Lung (tissue), 12 donors: ENCODE results near the gene CDH23. TPM values are rescaled to one million over a fixed set of nuclear protein-coding genes. Genes with fewer than 3 reads are reported as not detected.

Source experiments
- ATAC-seq: fragments of 200-7000 bp; cut with Tn5 transposase; one replicate; pipeline ENCODE4 v1.9.1; 2020; ENCODE audit warnings: moderate number of reproducible peaks; ENCODE audit not compliant: insufficient read depth, low FRiP score
- DNase-seq, 3 donors: peaks; one replicate each; pipeline ENCODE4 v3.0.0-alpha.2; 2013 to 2017
- H3K27ac ChIP-seq, 2 donors: one replicate each; pipeline ENCODE4 v1.5.1; 2013; ENCODE audit warnings: mild to moderate bottlenecking in 2 of 2, moderate library complexity in 2 of 2, control low read depth in 1 of 2, inconsistent platforms in 1 of 2, low read depth in 1 of 2, low read length in 1 of 2
- H3K27me3 ChIP-seq, 3 donors: one replicate each; pipeline ENCODE4 v1.5.1; 2013; ENCODE audit warnings: low read length in 2 of 3; ENCODE audit not compliant: control insufficient read depth in 3 of 3, insufficient read depth in 3 of 3
- H3K36me3 ChIP-seq, 4 donors: one replicate each; pipeline ENCODE4 v1.5.1; 2013; ENCODE audit warnings: low read length in 4 of 4, mild to moderate bottlenecking in 1 of 4, moderate library complexity in 1 of 4; ENCODE audit not compliant: control insufficient read depth in 4 of 4, insufficient read depth in 4 of 4
- H3K4me1 ChIP-seq, 5 donors: one replicate each; pipeline ENCODE4 v1.5.1; 2013; ENCODE audit warnings: low read length in 5 of 5, mild to moderate bottlenecking in 2 of 5, moderate library complexity in 1 of 5; ENCODE audit not compliant: control insufficient read depth in 5 of 5, insufficient read depth in 5 of 5
- H3K4me3 ChIP-seq: one replicate; pipeline ENCODE4 v1.5.1; 2013; ENCODE audit warnings: mild to moderate bottlenecking, control low read depth, moderate library complexity
- H3K9ac ChIP-seq, 2 donors: one replicate each; pipeline ENCODE4 v1.5.1; 2013; ENCODE audit warnings: low read length in 2 of 2, control low read depth in 1 of 2; ENCODE audit not compliant: insufficient read depth in 1 of 2
- H3K9me3 ChIP-seq, 4 donors: one replicate each; pipeline ENCODE4 v1.5.1; 2013; ENCODE audit warnings: low read length in 3 of 4, mild to moderate bottlenecking in 1 of 4, moderate library complexity in 1 of 4; ENCODE audit not compliant: control insufficient read depth in 4 of 4, insufficient read depth in 3 of 4
- WGBS, 2 donors: extraction: QIAGEN DNeasy Blood & Tissue Kit; methylation state at CpG; one replicate each; pipeline ENCODE4 v1.1.7; 2013; 5-methylcytosine and 5-hydroxymethylcytosine counted together
- polyA plus RNA-seq, 2 donors: library from polyadenylated mRNA; stranded (reverse); fragments of 200-250 nt; gene quantifications; one replicate each; pipeline ENCODE4 v1.2.1, GENCODE V29; 2013
- total RNA-seq, 2 donors: library from RNA; depleted of rRNA in 1 of 2; stranded (reverse); fragments of >200 nt in 1 of 2; gene quantifications; one replicate each; pipeline ENCODE4 v1.2.1, GENCODE V29; 2014 to 2021
- TF ChIP-seq, protein P1 (sequence below): IDR thresholded peaks from 2 replicates; pipeline ENCODE4 v1.5.1; 2012; ENCODE audit warnings: mild to moderate bottlenecking; ENCODE audit errors: control extremely low read depth, extremely low read depth
- donor health status: control.
- donor health status: control.
- donor health status: Bipolar disorder and iron deficiency.
- donor health status: healthy.
- donor health status: DM: yes; HTN: yes; CAD: no.

CDH23 gene
- total and polyA plus RNA-seq, 4 donors, result 4.5 to 29.5 (median 6.0) TPM

DNA sequence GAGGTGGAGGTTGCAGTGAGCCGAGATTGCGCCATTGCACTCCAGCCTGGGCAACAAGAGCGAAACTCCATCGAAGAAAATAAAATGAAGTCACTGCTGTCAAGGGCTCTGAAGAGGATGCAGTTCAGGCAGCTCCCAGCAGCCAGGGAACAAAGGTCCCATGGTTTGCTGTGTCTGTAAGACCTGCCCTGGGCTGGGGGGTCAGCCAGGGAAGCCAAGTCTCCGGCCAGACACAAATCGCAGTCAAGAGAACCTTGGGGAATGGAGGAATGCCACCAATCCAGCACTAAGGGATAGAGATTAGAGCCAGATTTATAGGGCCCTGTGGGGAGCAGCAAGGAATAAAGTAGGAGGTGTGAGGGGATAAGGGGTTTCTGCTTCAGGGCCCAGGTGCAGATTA lies 405.5 kb downstream of the CDH23 start:
- WGBS, 2 donors, result 86 to 95% methylated on average over 6 of the region's 6 CpGs
- H3K9ac ChIP-seq, result no peak overlapping the region
- TF ChIP-seq, protein P1, sequence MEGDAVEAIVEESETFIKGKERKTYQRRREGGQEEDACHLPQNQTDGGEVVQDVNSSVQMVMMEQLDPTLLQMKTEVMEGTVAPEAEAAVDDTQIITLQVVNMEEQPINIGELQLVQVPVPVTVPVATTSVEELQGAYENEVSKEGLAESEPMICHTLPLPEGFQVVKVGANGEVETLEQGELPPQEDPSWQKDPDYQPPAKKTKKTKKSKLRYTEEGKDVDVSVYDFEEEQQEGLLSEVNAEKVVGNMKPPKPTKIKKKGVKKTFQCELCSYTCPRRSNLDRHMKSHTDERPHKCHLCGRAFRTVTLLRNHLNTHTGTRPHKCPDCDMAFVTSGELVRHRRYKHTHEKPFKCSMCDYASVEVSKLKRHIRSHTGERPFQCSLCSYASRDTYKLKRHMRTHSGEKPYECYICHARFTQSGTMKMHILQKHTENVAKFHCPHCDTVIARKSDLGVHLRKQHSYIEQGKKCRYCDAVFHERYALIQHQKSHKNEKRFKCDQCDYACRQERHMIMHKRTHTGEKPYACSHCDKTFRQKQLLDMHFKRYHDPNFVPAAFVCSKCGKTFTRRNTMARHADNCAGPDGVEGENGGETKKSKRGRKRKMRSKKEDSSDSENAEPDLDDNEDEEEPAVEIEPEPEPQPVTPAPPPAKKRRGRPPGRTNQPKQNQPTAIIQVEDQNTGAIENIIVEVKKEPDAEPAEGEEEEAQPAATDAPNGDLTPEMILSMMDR, result no peak
- peaks cover 0 to 2% (median 0%) of the 10 kb centered on the region in 5 donors for H3K4me1 ChIP-seq
- peaks cover 0 to 13% (median 2%) of the 10 kb centered on the region in 3 donors for H3K27me3 ChIP-seq
- no peak overlapping the region for H3K27ac ChIP-seq
- ATAC-seq, result no peak
- H3K36me3 ChIP-seq, result peaks cover 0 to 1% (median 0%) of the 10 kb centered on the region in 4 donors
- no peak overlapping the region for H3K4me3 ChIP-seq
- peaks cover 0 to under 1% (median 0%) of the 10 kb centered on the region in 4 donors for H3K9me3 ChIP-seq
- no peak for DNase-seq

DNA sequence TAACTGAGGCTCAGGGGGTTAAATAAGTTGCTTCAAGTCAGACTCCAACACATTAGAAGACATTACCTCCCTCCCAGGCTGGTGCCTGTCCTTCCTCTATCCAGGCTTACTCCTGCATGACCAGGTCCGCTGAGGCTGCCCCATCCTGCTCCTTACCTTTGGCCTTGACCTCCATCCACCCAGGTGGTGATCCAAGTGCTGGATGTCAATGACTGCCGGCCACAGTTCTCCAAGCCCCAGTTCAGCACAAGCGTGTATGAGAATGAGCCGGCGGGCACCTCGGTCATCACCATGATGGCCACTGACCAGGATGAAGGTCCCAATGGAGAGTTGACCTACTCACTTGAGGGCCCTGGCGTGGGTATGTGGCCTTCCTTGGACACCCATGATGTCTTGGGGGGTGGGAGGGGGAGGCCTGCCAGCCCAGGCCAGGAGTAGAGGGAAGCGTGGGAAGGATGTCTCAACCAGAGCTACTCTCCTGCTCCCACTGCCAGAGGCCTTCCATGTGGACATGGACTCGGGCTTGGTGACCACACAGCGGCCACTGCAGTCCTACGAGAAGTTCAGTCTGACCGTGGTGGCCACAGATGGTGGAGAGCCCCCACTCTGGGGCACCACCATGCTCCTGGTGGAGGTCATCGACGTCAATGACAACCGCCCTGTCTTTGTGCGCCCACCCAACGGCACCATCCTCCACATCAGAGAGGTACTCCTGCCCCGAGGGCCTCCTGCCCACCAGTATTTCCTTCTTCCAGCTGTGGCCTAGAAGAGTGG lies 406.2 kb downstream of the CDH23 start:
- DNase-seq (no peak), ATAC-seq (no peak)
- peaks cover 0 to 1% (median 0%) of the 10 kb centered on the region in 4 donors for H3K36me3 ChIP-seq
- TF ChIP-seq, protein P1, result no peak
- H3K27me3 ChIP-seq, result peaks cover 0 to 13% (median 2%) of the 10 kb centered on the region in 3 donors
- H3K4me1 ChIP-seq, result peaks cover 0 to 2% (median 0%) of the 10 kb centered on the region in 5 donors
- H3K9ac ChIP-seq, result no peak overlapping the region
- H3K9me3 ChIP-seq, result no peaks in the 10 kb centered on the region
- H3K27ac ChIP-seq, result no peak overlapping the region
- WGBS, 2 donors, result 92 to 94% methylated on average over 18 of the region's 18 CpGs
- no peak overlapping the region for H3K4me3 ChIP-seq

DNA sequence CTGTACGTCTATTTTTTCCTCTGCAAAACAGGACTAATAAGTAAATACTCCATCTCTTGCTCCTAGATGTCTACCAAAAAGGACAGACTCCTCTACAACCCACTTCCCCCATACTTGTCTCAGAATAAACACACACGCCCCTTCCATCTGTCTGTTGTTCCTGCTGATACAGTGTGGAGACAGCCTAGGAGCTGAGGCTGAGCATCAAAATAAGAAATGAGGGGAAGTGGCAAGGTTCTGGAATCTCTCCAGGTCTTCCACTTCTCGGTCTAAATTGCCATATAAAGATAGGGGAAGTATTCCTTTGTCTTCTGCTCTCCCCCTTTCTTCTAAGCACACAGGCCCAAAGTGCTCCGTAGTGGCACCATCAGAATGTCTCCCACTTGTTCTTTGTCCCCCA lies 407.4 kb downstream of the CDH23 start:
- Histone ChIP-seq H3K9me3 (no peaks in the 10 kb centered on the region), H3K27ac (no peak overlapping the region), H3K4me3 (no peak overlapping the region), H3K36me3 (peaks cover 0 to 1% (median 0%) of the 10 kb centered on the region in 4 donors), H3K9ac (no peak overlapping the region), H3K4me1 (peaks cover 0 to 2% (median 0%) of the 10 kb centered on the region in 5 donors), H3K27me3 (peaks cover 0 to 13% (median 2%) of the 10 kb centered on the region in 3 donors)
- WGBS, 2 donors, result 12 to 24% methylated on average over 4 of the region's 4 CpGs
- ATAC-seq (no peak), DNase-seq (peak in 1 of 3 donors; percentile 24)
- TF ChIP-seq, protein P1, result no peak
